Erythroblast (primary cell): ENCODE results near the gene SCNM1.

Source experiments
- DNase-seq, 2 experiments: peaks; one replicate each; lab custom pipeline; 2025; lab: John Stamatoyannopoulos, UW
- GATA1 ChIP-seq: IDR thresholded peaks from 2 replicates; pipeline ENCODE4 v1.6.1; 2011; ENCODE audit warnings: low read depth, mild to moderate bottlenecking, control low read depth, low read length, moderate library complexity
- POLR2A ChIP-seq: IDR thresholded peaks from 2 replicates; pipeline ENCODE4 v1.6.1; 2011; ENCODE audit warnings: mild to moderate bottlenecking, low read length

Gene SCNM1

GRCh38 chr1:151143057-151143435 lies 22.9 kb upstream of the SCNM1 start:
- DNase-seq, result no peak
- TF ChIP-seq GATA1 (no peak), POLR2A (no peak)

- TF ChIP-seq GATA1 (no peak), POLR2A (no peak)
- no peak for DNase-seq
Measured at GRCh38 chr1:151143986-151144385, 22.0 kb upstream of the SCNM1 start.

GRCh38 chr1:151144474-151145303 lies 21.3 kb upstream of the SCNM1 start:
- peak in 1 of 2 experiments; percentile 21 for DNase-seq
- TF ChIP-seq POLR2A, result no peak
- no peak for TF ChIP-seq GATA1

- peak; percentile 51 to 52 for DNase-seq
- no peak for TF ChIP-seq GATA1
- TF ChIP-seq POLR2A, result no peak
Measured at GRCh38 chr1:151145304-151146071, 20.5 kb upstream of the SCNM1 start.

GRCh38 chr1:151146072-151146411 lies 19.9 kb upstream of the SCNM1 start:
- TF ChIP-seq GATA1 (no peak), POLR2A (no peak)
- DNase-seq, result no peak

GRCh38 chr1:151146412-151147131 lies 19.4 kb upstream of the SCNM1 start, which contains the start of gene SEMA6C:
Gene SEMA6C (minus strand): TSS chr1:151146631. CDS start chr1:151142621, 4,010 bp downstream.
- DNase-seq, result peak; percentile 89 to 92

GRCh38 chr1:151147132-151147503 lies 18.8 kb upstream of the SCNM1 start:
- DNase-seq, result peak; percentile 43 to 52
- TF ChIP-seq GATA1 (no peak), POLR2A (no peak)

More at GRCh38 chr1:151146412-151147131, 19.4 kb upstream of the SCNM1 start, which contains the start of gene SEMA6C:
- TF ChIP-seq GATA1, result no peak
- peak; percentile 58 for TF ChIP-seq POLR2A

GRCh38 chr1:151147665-151148064 lies 18.3 kb upstream of the SCNM1 start:
- DNase-seq, result peak; percentile 34 to 48
- TF ChIP-seq GATA1, result no peak
- no peak for TF ChIP-seq POLR2A

- peak; percentile 42 to 63 for DNase-seq
- TF ChIP-seq GATA1, result no peak
- TF ChIP-seq POLR2A, result peak; percentile 13
Measured at GRCh38 chr1:151156515-151156819, 9.5 kb upstream of the SCNM1 start, which contains the start of gene TNFAIP8L2. Gene TNFAIP8L2 (plus strand): TSS chr1:151156649. CDS start chr1:151158698, 2,049 bp downstream.

GRCh38 chr1:151157067-151157531 lies 8.8 kb upstream of the SCNM1 start:
- TF ChIP-seq GATA1 (no peak), POLR2A (no peak)
- no peak for DNase-seq

- no peak for DNase-seq
- TF ChIP-seq POLR2A (no peak), GATA1 (no peak)
Measured at GRCh38 chr1:151158326-151158725, 7.6 kb upstream of the SCNM1 start.

GRCh38 chr1:151158751-151159251 lies 7.1 kb upstream of the SCNM1 start:
- peak; percentile 14 for TF ChIP-seq POLR2A
- TF ChIP-seq GATA1, result no peak
- no peak for DNase-seq

- no peak for TF ChIP-seq POLR2A
- TF ChIP-seq GATA1, result no peak
Measured at GRCh38 chr1:151159373-151159772, 6.6 kb upstream of the SCNM1 start.

More at GRCh38 chr1:151159373-151159772, 6.6 kb upstream of the SCNM1 start:
- no peak for DNase-seq
